IPS-18c (cell line): ENCODE measurements around the gene GPR37L1.
"Not testable (repeated sequence)": the region's sequence is repeated elsewhere in the genome, so short reads cannot be mapped to it uniquely, and the experiment has no call there.

Experiments used
- H3K4me3 ChIP-seq: 2 replicates; pipeline ENCODE4 v1.7.0; 2013; ENCODE audit warnings: low read depth, mild to moderate bottlenecking, low read length, moderate library complexity; ENCODE audit not compliant: insufficient read depth
- H3K9me3 ChIP-seq: one replicate; pipeline ENCODE4 v1.6.1; 2013; ENCODE audit warnings: mild to moderate bottlenecking, low read length, moderate library complexity; ENCODE audit not compliant: control insufficient read depth, insufficient read depth

Gene GPR37L1

GRCh38 chr1:202159534-202160371, 37.0 kb downstream of the GPR37L1 start:
- H3K9me3 ChIP-seq = peaks cover 3% of the 10 kb centered on the region
- no peak overlapping the region for H3K4me3 ChIP-seq

GRCh38 chr1:202160377-202160940, 37.7 kb downstream of the GPR37L1 start, which contains the start of gene PTPN7:
Gene PTPN7, minus strand, starts transcription at chr1:202160602. Its CDS starts 1,200 bp downstream, at chr1:202159402.
- Histone ChIP-seq H3K9me3 (peaks cover 3% of the 10 kb centered on the region), H3K4me3 (no peak within 1 kb of the TSS)

- Histone ChIP-seq H3K4me3 (no peak overlapping the region), H3K9me3 (peaks cover under 1% of the 10 kb centered on the region)
Measured at GRCh38 chr1:202161151-202162046, 38.7 kb downstream of the GPR37L1 start.

GRCh38 chr1:202162047-202162417, 39.3 kb downstream of the GPR37L1 start:
- Histone ChIP-seq H3K9me3 (no peaks in the 10 kb centered on the region), H3K4me3 (no peak overlapping the region)

GRCh38 chr1:202162418-202163280, 39.9 kb downstream of the GPR37L1 start:
- Histone ChIP-seq H3K4me3 (no peak overlapping the region), H3K9me3 (no peaks in the 10 kb centered on the region)

GRCh38 chr1:202163281-202164270, 40.9 kb downstream of the GPR37L1 start:
- no peaks in the 10 kb centered on the region for H3K9me3 ChIP-seq
- no peak overlapping the region for H3K4me3 ChIP-seq

GRCh38 chr1:202164271-202165037, 41.7 kb downstream of the GPR37L1 start:
- Histone ChIP-seq H3K9me3 (no peaks in the 10 kb centered on the region), H3K4me3 (no peak overlapping the region)

- no peak overlapping the region for H3K4me3 ChIP-seq
- H3K9me3 ChIP-seq = no peaks in the 10 kb centered on the region
Measured at GRCh38 chr1:202165267-202165941, 42.7 kb downstream of the GPR37L1 start.

GRCh38 chr1:202165942-202166843, 43.5 kb downstream of the GPR37L1 start:
- no peak overlapping the region for H3K4me3 ChIP-seq

GRCh38 chr1:202167054-202167453, 44.3 kb downstream of the GPR37L1 start:
- not testable (repeated sequence) for H3K9me3 ChIP-seq, H3K4me3 ChIP-seq

More at GRCh38 chr1:202165942-202166843, 43.5 kb downstream of the GPR37L1 start:
- H3K9me3 ChIP-seq = no peaks in the 10 kb centered on the region

GRCh38 chr1:202167708-202168415, 45.1 kb downstream of the GPR37L1 start:
- Histone ChIP-seq H3K9me3 (no peaks in the 10 kb centered on the region), H3K4me3 (no peak overlapping the region)

- Histone ChIP-seq H3K9me3 (no peaks in the 10 kb centered on the region), H3K4me3 (no peak overlapping the region)
Measured at GRCh38 chr1:202168861-202169260, 46.1 kb downstream of the GPR37L1 start.

GRCh38 chr1:202170726-202171125, 48.0 kb downstream of the GPR37L1 start:
- Histone ChIP-seq H3K9me3 (no peaks in the 10 kb centered on the region), H3K4me3 (no peak overlapping the region)
